K562 (cell line): Measurements from ENCODE around the gene LONRF3. TPM values are rescaled to one million over a fixed set of nuclear protein-coding genes. Genes with fewer than 3 reads are reported as not detected.
A peak's percentile ranks its signal among the peaks of the same experiment; 100 is the strongest.

Experiments
- GATAD2A ChIP-seq: fragments of 450-650 bp; IDR thresholded peaks from 2 replicates; pipeline ENCODE4 v1.6.1; 2017
- HDAC1 ChIP-seq, 2 experiments: fragments of 450-650 bp; IDR thresholded peaks; 2 replicates each; pipeline ENCODE4 v1.6.1; 2016 to 2017; ENCODE audit warnings: inconsistent platforms in 1 of 2, mild to moderate bottlenecking in 1 of 2, moderate library complexity in 1 of 2
- KLF13 ChIP-seq: fragments of 450-650 bp; IDR thresholded peaks from 2 replicates; pipeline ENCODE4 v1.6.1; 2016; ENCODE audit warnings: missing genetic modification characterization, low read depth, mild to moderate bottlenecking, missing compliant biosample characterization, moderate library complexity, borderline replicate concordance
- MCM5 ChIP-seq: fragments of 450-650 bp; IDR thresholded peaks from 2 replicates; pipeline ENCODE4 v1.6.1; 2016; ENCODE audit warnings: low read depth
- MECOM ChIP-seq: fragments of 250-450 bp; sonication (Bioruptor Pico); IDR thresholded peaks from 2 replicates; pipeline ENCODE4 v1.8.0; 2022; ENCODE audit warnings: inconsistent platforms
- NFYB ChIP-seq: IDR thresholded peaks from 2 replicates; pipeline ENCODE4 v1.6.1; 2011; ENCODE audit warnings: mild to moderate bottlenecking, moderate library complexity; ENCODE audit not compliant: insufficient read length; ENCODE audit errors: extremely low read depth
- PTTG1 ChIP-seq: fragments of 450-650 bp; IDR thresholded peaks from 2 replicates; pipeline ENCODE4 v1.6.1; 2016; ENCODE audit warnings: low read depth, mild to moderate bottlenecking, missing genetic modification characterization, missing compliant biosample characterization
- RBM39 ChIP-seq: fragments of 200-400 bp; formaldehyde crosslinking; optimal IDR thresholded peaks from 2 replicates; pipeline ENCODE3; 2018; ENCODE audit warnings: low read depth, low read length
- SNRNP70 ChIP-seq: fragments of 200-400 bp; formaldehyde crosslinking; optimal IDR thresholded peaks from 2 replicates; pipeline ENCODE3; 2017; ENCODE audit warnings: low read depth, low read length
- TEAD4 ChIP-seq, 2 experiments: sonication (generic) in 1 of 2; formaldehyde crosslinking in 1 of 2; IDR thresholded peaks; 2 replicates each; pipeline versions ENCODE4 v1.6.1 to v1.8.0; 2012 to 2022; ENCODE audit warnings: borderline replicate concordance in 1 of 2, inconsistent platforms in 1 of 2, low read length in 1 of 2, mild to moderate bottlenecking in 1 of 2, missing genetic modification reagents in 1 of 2
- ZBED1 ChIP-seq: IDR thresholded peaks from 2 replicates; pipeline ENCODE4 v1.6.1; 2014
- ZNF507 ChIP-seq: conservative IDR thresholded peaks from 2 replicates; pipeline ENCODE4 v1.6.1; 2017; ENCODE audit warnings: missing genetic modification characterization, missing compliant biosample characterization
- ZNF766 ChIP-seq: fragments of 200-800 bp; sonication (Bioruptor generic); conservative IDR thresholded peaks from 2 replicates; pipeline ENCODE4 v1.6.1; 2016; ENCODE audit warnings: missing genetic modification characterization, missing compliant biosample characterization
- ZNF785 ChIP-seq: fragments of 250-450 bp; sonication (Bioruptor Pico); IDR thresholded peaks from 2 replicates; pipeline ENCODE4 v1.4.0; 2020; ENCODE audit warnings: mild to moderate bottlenecking
- polyA plus RNA-seq, 8 experiments: library from polyadenylated mRNA; depleted of rRNA in 4 of 8; stranded (reverse) in 5 of 8; unstranded in 3 of 8; fragments of >200 nt; fragmentation: Nextera tagmentation in 2 of 8; fragmentation: Illumina TruSeq in 1 of 8; extraction: Ambion mirVana in 2 of 8; extraction: Trizol in 1 of 8; gene quantifications; 2 replicates each; pipeline versions ENCODE4 v1.2.1 to v1.2.3, GENCODE V29; 2011 to 2014; ENCODE audit warnings: inconsistent platforms in 1 of 8, missing spikeins in 1 of 8
- total RNA-seq, 7 experiments: library from RNA; depleted of rRNA in 6 of 7; stranded (reverse); fragments of >200 nt in 6 of 7; fragmentation: Illumina TruSeq in 2 of 7; extraction: Trizol in 2 of 7; gene quantifications; 2 replicates each; pipeline versions ENCODE4 v1.2.1 to v1.2.3, GENCODE V29; 2011 to 2021; ENCODE audit warnings: low replicate concordance in 1 of 7
- TF ChIP-seq, protein P1 (sequence below): fragments of 250-450 bp; sonication (Bioruptor Pico); IDR thresholded peaks from 2 replicates; pipeline ENCODE4 v1.8.0; 2022; ENCODE audit warnings: inconsistent platforms, mild to moderate bottlenecking, moderate library complexity, borderline replicate concordance
- TF ChIP-seq, protein P2 (sequence below), 2 experiments: fragments of 450-650 bp in 1 of 2; sonication (generic) in 1 of 2; formaldehyde crosslinking in 1 of 2; IDR thresholded peaks; 2 replicates each; pipeline versions ENCODE4 v1.7.1 to v1.9.0; 2016 to 2022; ENCODE audit warnings: inconsistent platforms in 1 of 2, mild to moderate bottlenecking in 1 of 2, missing genetic modification reagents in 1 of 2
- TF ChIP-seq, protein P3 (sequence below): sonication (generic); formaldehyde crosslinking; IDR thresholded peaks from 2 replicates; pipeline ENCODE4 v1.4.0; 2020; ENCODE audit warnings: mild to moderate bottlenecking, missing genetic modification reagents

The LONRF3 gene
- total and polyA plus RNA-seq, 9 of the 15 experiments (the other 6 are each of a cell fraction or from before 2014, with no cell fraction given), result 1.3 to 22.0 (median 8.7) TPM

- peak; percentile 83 for TF ChIP-seq TEAD4 (IDR thresholded peaks at IDR 0.05; ENCODE audit: low read length)
- no peak for TF ChIP-seq TEAD4 (CRISPR knock-in tag; IDR thresholded peaks at IDR 0.05; ENCODE audit: borderline replicate concordance)
- TF ChIP-seq MECOM (CRISPR knock-in tag), result no peak
- TF ChIP-seq NFYB, result no peak
- TF ChIP-seq, protein P1, sequence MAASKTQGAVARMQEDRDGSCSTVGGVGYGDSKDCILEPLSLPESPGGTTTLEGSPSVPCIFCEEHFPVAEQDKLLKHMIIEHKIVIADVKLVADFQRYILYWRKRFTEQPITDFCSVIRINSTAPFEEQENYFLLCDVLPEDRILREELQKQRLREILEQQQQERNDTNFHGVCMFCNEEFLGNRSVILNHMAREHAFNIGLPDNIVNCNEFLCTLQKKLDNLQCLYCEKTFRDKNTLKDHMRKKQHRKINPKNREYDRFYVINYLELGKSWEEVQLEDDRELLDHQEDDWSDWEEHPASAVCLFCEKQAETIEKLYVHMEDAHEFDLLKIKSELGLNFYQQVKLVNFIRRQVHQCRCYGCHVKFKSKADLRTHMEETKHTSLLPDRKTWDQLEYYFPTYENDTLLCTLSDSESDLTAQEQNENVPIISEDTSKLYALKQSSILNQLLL (CRISPR knock-in tag), result no peak
- no peak for TF ChIP-seq GATAD2A
- no peak for TF ChIP-seq ZNF785 (CRISPR knock-in tag)
- TF ChIP-seq, protein P2, sequence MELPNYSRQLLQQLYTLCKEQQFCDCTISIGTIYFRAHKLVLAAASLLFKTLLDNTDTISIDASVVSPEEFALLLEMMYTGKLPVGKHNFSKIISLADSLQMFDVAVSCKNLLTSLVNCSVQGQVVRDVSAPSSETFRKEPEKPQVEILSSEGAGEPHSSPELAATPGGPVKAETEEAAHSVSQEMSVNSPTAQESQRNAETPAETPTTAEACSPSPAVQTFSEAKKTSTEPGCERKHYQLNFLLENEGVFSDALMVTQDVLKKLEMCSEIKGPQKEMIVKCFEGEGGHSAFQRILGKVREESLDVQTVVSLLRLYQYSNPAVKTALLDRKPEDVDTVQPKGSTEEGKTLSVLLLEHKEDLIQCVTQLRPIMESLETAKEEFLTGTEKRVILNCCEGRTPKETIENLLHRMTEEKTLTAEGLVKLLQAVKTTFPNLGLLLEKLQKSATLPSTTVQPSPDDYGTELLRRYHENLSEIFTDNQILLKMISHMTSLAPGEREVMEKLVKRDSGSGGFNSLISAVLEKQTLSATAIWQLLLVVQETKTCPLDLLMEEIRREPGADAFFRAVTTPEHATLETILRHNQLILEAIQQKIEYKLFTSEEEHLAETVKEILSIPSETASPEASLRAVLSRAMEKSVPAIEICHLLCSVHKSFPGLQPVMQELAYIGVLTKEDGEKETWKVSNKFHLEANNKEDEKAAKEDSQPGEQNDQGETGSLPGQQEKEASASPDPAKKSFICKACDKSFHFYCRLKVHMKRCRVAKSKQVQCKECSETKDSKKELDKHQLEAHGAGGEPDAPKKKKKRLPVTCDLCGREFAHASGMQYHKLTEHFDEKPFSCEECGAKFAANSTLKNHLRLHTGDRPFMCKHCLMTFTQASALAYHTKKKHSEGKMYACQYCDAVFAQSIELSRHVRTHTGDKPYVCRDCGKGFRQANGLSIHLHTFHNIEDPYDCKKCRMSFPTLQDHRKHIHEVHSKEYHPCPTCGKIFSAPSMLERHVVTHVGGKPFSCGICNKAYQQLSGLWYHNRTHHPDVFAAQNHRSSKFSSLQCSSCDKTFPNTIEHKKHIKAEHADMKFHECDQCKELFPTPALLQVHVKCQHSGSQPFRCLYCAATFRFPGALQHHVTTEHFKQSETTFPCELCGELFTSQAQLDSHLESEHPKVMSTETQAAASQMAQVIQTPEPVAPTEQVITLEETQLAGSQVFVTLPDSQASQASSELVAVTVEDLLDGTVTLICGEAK (IDR thresholded peaks at IDR 0.05), result no peak
- TF ChIP-seq, protein P2 (CRISPR knock-in tag; IDR thresholded peaks at IDR 0.05), result no peak
- TF ChIP-seq KLF13 (tag), result no peak
- no peak for TF ChIP-seq ZBED1
- TF ChIP-seq MCM5, result no peak
- TF ChIP-seq RBM39, result no peak
- TF ChIP-seq PTTG1 (tag), result no peak
- no peak for TF ChIP-seq ZNF507
- TF ChIP-seq ZNF766 (CRISPR knock-in tag), result no peak
- TF ChIP-seq HDAC1 (IDR thresholded peaks at IDR 0.05), result peak in 1 of 2 experiments; percentile 15; a peak in 1 of 4 replicates
- TF ChIP-seq SNRNP70, result no peak
- TF ChIP-seq, protein P3, sequence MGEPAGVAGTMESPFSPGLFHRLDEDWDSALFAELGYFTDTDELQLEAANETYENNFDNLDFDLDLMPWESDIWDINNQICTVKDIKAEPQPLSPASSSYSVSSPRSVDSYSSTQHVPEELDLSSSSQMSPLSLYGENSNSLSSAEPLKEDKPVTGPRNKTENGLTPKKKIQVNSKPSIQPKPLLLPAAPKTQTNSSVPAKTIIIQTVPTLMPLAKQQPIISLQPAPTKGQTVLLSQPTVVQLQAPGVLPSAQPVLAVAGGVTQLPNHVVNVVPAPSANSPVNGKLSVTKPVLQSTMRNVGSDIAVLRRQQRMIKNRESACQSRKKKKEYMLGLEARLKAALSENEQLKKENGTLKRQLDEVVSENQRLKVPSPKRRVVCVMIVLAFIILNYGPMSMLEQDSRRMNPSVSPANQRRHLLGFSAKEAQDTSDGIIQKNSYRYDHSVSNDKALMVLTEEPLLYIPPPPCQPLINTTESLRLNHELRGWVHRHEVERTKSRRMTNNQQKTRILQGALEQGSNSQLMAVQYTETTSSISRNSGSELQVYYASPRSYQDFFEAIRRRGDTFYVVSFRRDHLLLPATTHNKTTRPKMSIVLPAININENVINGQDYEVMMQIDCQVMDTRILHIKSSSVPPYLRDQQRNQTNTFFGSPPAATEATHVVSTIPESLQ (CRISPR knock-in tag), result no peak
Measured at GRCh38 chrX:118943102-118943501, 31.3 kb upstream of the LONRF3 start (continued).
